Astrocyte of the spinal cord (primary cell): Measurements from ENCODE around the gene PIK3CA.
"Not testable (repeated sequence)": the region's sequence is repeated elsewhere in the genome, so short reads cannot be mapped to it uniquely, and the experiment has no call there.

Experiments used
- DNase-seq: peaks from one replicate; pipeline ENCODE4 v3.0.0; 2011; ENCODE audit warnings: low read depth, low spot score
- H3K4me3 ChIP-seq: 2 replicates; pipeline ENCODE4 v1.5.1; 2011; ENCODE audit warnings: low read depth, mild to moderate bottlenecking, low read length, moderate library complexity
- CTCF ChIP-seq: IDR thresholded peaks from 2 replicates; pipeline ENCODE4 v1.5.1; 2012; ENCODE audit warnings: low read depth, mild to moderate bottlenecking, low read length, inconsistent platforms
- in situ Hi-C: cut with HindIII; loops from 2 replicates; pipeline ENCODE4 v1.10.0; 2017; ENCODE audit warnings: low sequenced_read_pairs

The PIK3CA gene

GRCh38 chr3:179269152-179269707 is 121.1 kb downstream of the PIK3CA start:
- no peak for TF ChIP-seq CTCF
- in situ Hi-C loops: no loop called here
- DNase-seq: no peak

DNA sequence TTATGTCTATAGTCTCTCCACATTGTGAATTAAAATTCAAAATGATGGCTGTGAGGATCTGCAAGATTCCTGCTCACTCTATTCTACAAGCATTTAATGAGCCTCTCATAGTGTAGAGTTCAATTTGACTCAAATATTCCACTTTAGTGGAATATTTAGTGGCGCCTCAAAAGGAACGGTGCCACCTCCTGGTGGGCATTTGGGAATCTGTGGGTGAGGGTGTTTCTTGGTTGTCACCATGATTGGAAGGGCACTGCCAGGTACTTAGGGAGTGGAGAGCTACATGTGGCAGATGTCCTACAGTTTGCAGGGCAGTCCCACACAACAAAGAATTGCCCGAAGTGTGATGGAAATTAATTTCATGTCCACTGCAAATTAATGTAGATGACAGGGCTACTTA is 124.2 kb downstream of the PIK3CA start:
- peak; percentile 44 for TF ChIP-seq CTCF
- H3K4me3 ChIP-seq: no peak overlapping the region
- in situ Hi-C loops: no loop called here
- DNase-seq: peak; percentile 19

More at GRCh38 chr3:179269152-179269707, 121.1 kb downstream of the PIK3CA start:
- no peak overlapping the region for H3K4me3 ChIP-seq

GRCh38 chr3:179274434-179274833 is 126.3 kb downstream of the PIK3CA start:
- DNase-seq, in situ Hi-C loops, H3K4me3 ChIP-seq: not testable (repeated sequence)

GRCh38 chr3:179276001-179276400 is 127.8 kb downstream of the PIK3CA start:
- in situ Hi-C loops: no loop called here
- no peak for TF ChIP-seq CTCF
- DNase-seq: no peak
- no peak overlapping the region for H3K4me3 ChIP-seq

- DNase-seq: no peak
- in situ Hi-C loops: no loop called here
- TF ChIP-seq CTCF: no peak
- no peak overlapping the region for H3K4me3 ChIP-seq
These were observed 128.6 kb downstream of the PIK3CA start for GRCh38 chr3:179276743-179277142.

DNA sequence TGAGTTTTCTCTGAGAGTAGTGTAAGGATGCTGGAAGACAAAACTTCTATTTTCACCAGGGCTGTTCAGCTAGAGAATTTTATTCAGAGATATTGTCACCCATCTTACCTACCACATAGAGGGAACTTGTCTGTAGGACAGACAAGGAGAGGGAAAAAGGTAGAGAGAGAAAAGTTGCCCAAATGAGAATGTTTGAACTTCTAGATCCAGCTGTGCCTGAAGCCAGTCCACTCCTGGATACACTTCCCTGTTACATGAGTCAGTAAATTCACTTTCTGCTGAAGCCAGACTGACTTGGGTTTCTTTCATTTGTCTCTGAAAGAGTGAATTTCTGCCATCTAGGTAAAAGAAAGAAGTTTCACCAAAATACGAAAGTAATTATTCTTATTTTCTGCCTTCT is 130.0 kb downstream of the PIK3CA start:
- in situ Hi-C loops: no loop called here
- TF ChIP-seq CTCF: no peak

GRCh38 chr3:179278932-179279693 is 131.0 kb downstream of the PIK3CA start:
- in situ Hi-C loops: no loop called here
- no peak for TF ChIP-seq CTCF
- no peak for DNase-seq
- H3K4me3 ChIP-seq: no peak overlapping the region

More for the DNA sequence above, 130.0 kb downstream of the PIK3CA start:
- DNase-seq: no peak
- no peak overlapping the region for H3K4me3 ChIP-seq
